Osteocyte (in vitro differentiated cells): ENCODE data around the gene DENND1A. TPM values are rescaled to one million over a fixed set of nuclear protein-coding genes. Genes with fewer than 3 reads are reported as not detected.

Source experiments
- DNase-seq: peaks from one replicate; pipeline ENCODE4 v3.0.0; 2021; ENCODE audit warnings: mixed read lengths; ENCODE audit not compliant: unreplicated experiment; ENCODE audit errors: extremely low spot score
- H3K27ac Mint-ChIP-seq: one replicate; pipeline ENCODE4 v1.8.0; 2021; ENCODE audit warnings: mild to moderate bottlenecking, mixed read lengths; ENCODE audit not compliant: unreplicated experiment
- H3K27me3 Mint-ChIP-seq: one replicate; pipeline ENCODE4 v1.8.0; 2021; ENCODE audit warnings: mixed read lengths; ENCODE audit not compliant: unreplicated experiment
- H3K36me3 Mint-ChIP-seq: one replicate; pipeline ENCODE4 v1.8.0; 2021; ENCODE audit warnings: mixed read lengths; ENCODE audit not compliant: unreplicated experiment
- H3K4me1 Mint-ChIP-seq: one replicate; pipeline ENCODE4 v1.8.0; 2021; ENCODE audit warnings: mixed read lengths; ENCODE audit not compliant: unreplicated experiment
- H3K4me3 Mint-ChIP-seq: one replicate; pipeline ENCODE4 v1.8.0; 2021; ENCODE audit warnings: mild to moderate bottlenecking, moderate library complexity, mixed read lengths; ENCODE audit not compliant: unreplicated experiment
- H3K9me3 Mint-ChIP-seq: one replicate; pipeline ENCODE4 v1.8.0; 2021; ENCODE audit warnings: mixed read lengths; ENCODE audit not compliant: unreplicated experiment
- total RNA-seq: library from RNA; stranded (reverse); gene quantifications from 2 replicates; pipeline ENCODE4 v1.2.1, GENCODE V29; 2021
- TF ChIP-seq, protein P1 (sequence below): fragments of 200-600 bp; sonication (generic); IDR thresholded peaks from 2 replicates; pipeline ENCODE4 v1.5.0; 2021; ENCODE audit warnings: antibody characterized with exemption, mild to moderate bottlenecking, moderate library complexity

The DENND1A gene
- total RNA-seq, 1 donor from 2014 or later, result 19.8 TPM

GRCh38 chr9:123470121-123470782, 459.7 kb downstream of the DENND1A start:
- Mint-ChIP-seq H3K27me3 (no peaks in the 10 kb centered on the region), H3K36me3 (no peaks in the 10 kb centered on the region), H3K4me3 (no peak overlapping the region), H3K9me3 (no peaks in the 10 kb centered on the region), H3K27ac (no peak overlapping the region), H3K4me1 (no peaks in the 10 kb centered on the region)
- no peak for DNase-seq
- TF ChIP-seq, protein P1, sequence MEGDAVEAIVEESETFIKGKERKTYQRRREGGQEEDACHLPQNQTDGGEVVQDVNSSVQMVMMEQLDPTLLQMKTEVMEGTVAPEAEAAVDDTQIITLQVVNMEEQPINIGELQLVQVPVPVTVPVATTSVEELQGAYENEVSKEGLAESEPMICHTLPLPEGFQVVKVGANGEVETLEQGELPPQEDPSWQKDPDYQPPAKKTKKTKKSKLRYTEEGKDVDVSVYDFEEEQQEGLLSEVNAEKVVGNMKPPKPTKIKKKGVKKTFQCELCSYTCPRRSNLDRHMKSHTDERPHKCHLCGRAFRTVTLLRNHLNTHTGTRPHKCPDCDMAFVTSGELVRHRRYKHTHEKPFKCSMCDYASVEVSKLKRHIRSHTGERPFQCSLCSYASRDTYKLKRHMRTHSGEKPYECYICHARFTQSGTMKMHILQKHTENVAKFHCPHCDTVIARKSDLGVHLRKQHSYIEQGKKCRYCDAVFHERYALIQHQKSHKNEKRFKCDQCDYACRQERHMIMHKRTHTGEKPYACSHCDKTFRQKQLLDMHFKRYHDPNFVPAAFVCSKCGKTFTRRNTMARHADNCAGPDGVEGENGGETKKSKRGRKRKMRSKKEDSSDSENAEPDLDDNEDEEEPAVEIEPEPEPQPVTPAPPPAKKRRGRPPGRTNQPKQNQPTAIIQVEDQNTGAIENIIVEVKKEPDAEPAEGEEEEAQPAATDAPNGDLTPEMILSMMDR, result no peak

- Mint-ChIP-seq H3K4me1 (no peaks in the 10 kb centered on the region), H3K4me3 (no peak overlapping the region), H3K36me3 (no peaks in the 10 kb centered on the region), H3K27ac (no peak overlapping the region), H3K9me3 (no peaks in the 10 kb centered on the region), H3K27me3 (no peaks in the 10 kb centered on the region)
- no peak for DNase-seq
- TF ChIP-seq, protein P1, result no peak
Measured at GRCh38 chr9:123469282-123469681, 460.6 kb downstream of the DENND1A start.

DNA sequence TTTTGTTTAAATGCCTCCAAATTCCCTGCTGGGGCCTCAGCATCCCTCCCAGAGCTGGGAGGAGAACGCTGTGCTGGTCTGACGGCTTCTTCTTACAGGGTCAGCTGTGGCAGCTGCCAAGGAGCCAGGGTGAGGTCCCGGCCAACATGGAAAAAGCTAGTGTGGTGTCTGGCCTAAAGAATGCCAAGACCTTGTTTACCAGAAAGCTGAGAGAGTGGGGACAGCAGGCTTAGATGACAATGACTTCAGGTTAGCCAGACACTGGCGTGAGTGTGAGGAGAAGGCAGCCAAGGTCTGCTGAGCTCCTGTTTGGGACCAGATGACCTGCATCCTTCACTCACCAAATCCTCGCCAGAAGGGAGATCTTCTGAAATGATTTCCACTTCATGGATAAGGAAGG, 461.4 kb downstream of the DENND1A start:
- no peak overlapping the region for H3K4me3 Mint-ChIP-seq
- no peaks in the 10 kb centered on the region for H3K4me1 Mint-ChIP-seq
- no peak for DNase-seq
- no peaks in the 10 kb centered on the region for H3K36me3 Mint-ChIP-seq
- no peaks in the 10 kb centered on the region for H3K27me3 Mint-ChIP-seq
- TF ChIP-seq, protein P1, result no peak
- H3K27ac Mint-ChIP-seq, result no peak overlapping the region
- H3K9me3 Mint-ChIP-seq, result no peaks in the 10 kb centered on the region

- Mint-ChIP-seq H3K27ac (no peak overlapping the region), H3K27me3 (no peaks in the 10 kb centered on the region), H3K36me3 (no peaks in the 10 kb centered on the region), H3K4me1 (no peaks in the 10 kb centered on the region), H3K9me3 (no peaks in the 10 kb centered on the region), H3K4me3 (no peak overlapping the region)
- TF ChIP-seq, protein P1, result no peak
- no peak for DNase-seq
Measured at GRCh38 chr9:123465304-123465703, 464.6 kb downstream of the DENND1A start.

- no peak for DNase-seq
- TF ChIP-seq, protein P1, result no peak
- Mint-ChIP-seq H3K27ac (no peak overlapping the region), H3K36me3 (peaks cover 3% of the 10 kb centered on the region), H3K9me3 (no peaks in the 10 kb centered on the region), H3K4me3 (no peak overlapping the region), H3K4me1 (no peaks in the 10 kb centered on the region), H3K27me3 (no peaks in the 10 kb centered on the region)
Measured at GRCh38 chr9:123460091-123460490, 469.8 kb downstream of the DENND1A start.
